Suprapubic skin (tissue), 4 donors: ENCODE measurements around the gene PACRG. TPM values are rescaled to one million over a fixed set of nuclear protein-coding genes. Genes with fewer than 3 reads are reported as not detected.

Experiments
- DNase-seq, 2 donors: peaks; one replicate each; pipeline ENCODE4 v3.0.0-alpha.2; 2019; ENCODE audit warnings: low spot score in 2 of 2
- H3K27ac ChIP-seq: fragments of 200-600 bp; sonication (generic); one replicate; pipeline ENCODE4 v1.5.1; 2019
- H3K27me3 ChIP-seq: fragments of 200-600 bp; sonication (generic); one replicate; pipeline ENCODE4 v1.5.1; 2019
- H3K36me3 ChIP-seq: fragments of 200-600 bp; sonication (generic); one replicate; pipeline ENCODE4 v1.5.1; 2019
- H3K4me1 ChIP-seq: fragments of 200-600 bp; sonication (generic); one replicate; pipeline ENCODE4 v1.5.1; 2019
- H3K4me3 ChIP-seq: fragments of 200-600 bp; sonication (generic); one replicate; pipeline ENCODE4 v1.5.1; 2019; ENCODE audit warnings: mild to moderate bottlenecking
- H3K9me3 ChIP-seq: fragments of 200-600 bp; sonication (generic); one replicate; pipeline ENCODE4 v1.5.1; 2019
- CTCF ChIP-seq, 2 donors: fragments of 200-600 bp in 1 of 2; fragments of 450-650 bp in 1 of 2; sonication (generic) in 1 of 2; IDR thresholded peaks; one replicate each; pipeline ENCODE4 v1.5.1; 2016 to 2019; ENCODE audit warnings: antibody characterized with exemption in 2 of 2, mild to moderate bottlenecking in 1 of 2, moderate library complexity in 1 of 2
- EP300 ChIP-seq: sonication (generic); formaldehyde crosslinking; IDR thresholded peaks from one replicate; pipeline ENCODE4 v1.6.1; 2017; ENCODE audit warnings: antibody characterized with exemption
- POLR2A ChIP-seq, 2 donors: fragments of 450-650 bp; IDR thresholded peaks; one replicate each; pipeline ENCODE4 v1.6.1; 2017; ENCODE audit warnings: antibody characterized with exemption in 2 of 2, mild to moderate bottlenecking in 2 of 2, moderate library complexity in 2 of 2
- POLR2AphosphoS5 ChIP-seq, 3 donors: sonication (generic); formaldehyde crosslinking; IDR thresholded peaks; one replicate each; pipeline ENCODE4 v1.6.1; 2017; ENCODE audit warnings: antibody characterized with exemption in 3 of 3
- WGBS: methylation state at CpG from one replicate; pipeline ENCODE4 v1.1.5; 2018; 5-methylcytosine and 5-hydroxymethylcytosine counted together
- total RNA-seq, 4 donors: library from RNA; depleted of rRNA; stranded (reverse); fragments of >200 nt; gene quantifications; one replicate each; pipeline ENCODE4 v1.1.0, GENCODE V29; 2016

The PACRG gene
- total RNA-seq, 4 donors from 2014 or later, result 1.1 to 2.3 (median 2.0) TPM

- Histone ChIP-seq H3K36me3 (no peaks in the 10 kb centered on the region), H3K4me3 (no peak overlapping the region), H3K4me1 (no peaks in the 10 kb centered on the region), H3K27ac (no peak overlapping the region), H3K9me3 (no peaks in the 10 kb centered on the region), H3K27me3 (no peaks in the 10 kb centered on the region)
- TF ChIP-seq POLR2AphosphoS5 (IDR thresholded peaks at IDR 0.05), result no peak
- TF ChIP-seq CTCF (IDR thresholded peaks at IDR 0.05), result no peak
- TF ChIP-seq EP300, result no peak
- TF ChIP-seq POLR2A (IDR thresholded peaks at IDR 0.05), result no peak
- no peak for DNase-seq
- 89% methylated on average over 6 of the region's 6 CpGs for WGBS
Measured at GRCh38 chr6:163063561-163063960, 335.8 kb downstream of the PACRG start.

- no peak overlapping the region for H3K27ac ChIP-seq
- no peak for TF ChIP-seq POLR2AphosphoS5 (IDR thresholded peaks at IDR 0.05)
- TF ChIP-seq CTCF (IDR thresholded peaks at IDR 0.05), result no peak
- TF ChIP-seq POLR2A (IDR thresholded peaks at IDR 0.05), result no peak
- no peak for TF ChIP-seq EP300
- WGBS, result 97% methylated on average over 5 of the region's 5 CpGs
- H3K4me1 ChIP-seq, result no peaks in the 10 kb centered on the region
- DNase-seq, result no peak
- no peaks in the 10 kb centered on the region for H3K36me3 ChIP-seq
- H3K27me3 ChIP-seq, result no peaks in the 10 kb centered on the region
- no peak overlapping the region for H3K4me3 ChIP-seq
- no peaks in the 10 kb centered on the region for H3K9me3 ChIP-seq
Measured at GRCh38 chr6:163064397-163064796, 336.6 kb downstream of the PACRG start.

GRCh38 chr6:163066200-163066599, 338.4 kb downstream of the PACRG start:
- Histone ChIP-seq H3K4me1 (no peaks in the 10 kb centered on the region), H3K27ac (no peak overlapping the region), H3K27me3 (no peaks in the 10 kb centered on the region), H3K9me3 (no peaks in the 10 kb centered on the region), H3K36me3 (no peaks in the 10 kb centered on the region), H3K4me3 (no peak overlapping the region)
- no peak for TF ChIP-seq POLR2A (IDR thresholded peaks at IDR 0.05)
- TF ChIP-seq POLR2AphosphoS5 (IDR thresholded peaks at IDR 0.05), result no peak
- no peak for TF ChIP-seq EP300
- TF ChIP-seq CTCF (IDR thresholded peaks at IDR 0.05), result no peak
- no peak for DNase-seq
- 95% methylated on average over 3 of the region's 3 CpGs for WGBS

- H3K27ac ChIP-seq, result no peak overlapping the region
- DNase-seq, result no peak
- no peaks in the 10 kb centered on the region for H3K36me3 ChIP-seq
- no peak for TF ChIP-seq POLR2A (IDR thresholded peaks at IDR 0.05)
- WGBS, result 75% methylated on average over 8 of the region's 8 CpGs
- no peak overlapping the region for H3K4me3 ChIP-seq
- H3K4me1 ChIP-seq, result no peaks in the 10 kb centered on the region
- no peaks in the 10 kb centered on the region for H3K27me3 ChIP-seq
- H3K9me3 ChIP-seq, result no peaks in the 10 kb centered on the region
Measured at GRCh38 chr6:163077134-163077533, 349.4 kb downstream of the PACRG start.

- Histone ChIP-seq H3K9me3 (no peaks in the 10 kb centered on the region), H3K4me1 (peaks cover 6% of the 10 kb centered on the region), H3K27ac (no peak overlapping the region), H3K36me3 (no peaks in the 10 kb centered on the region), H3K4me3 (no peak overlapping the region), H3K27me3 (no peaks in the 10 kb centered on the region)
- TF ChIP-seq CTCF (IDR thresholded peaks at IDR 0.05), result no peak
- TF ChIP-seq EP300, result no peak
- TF ChIP-seq POLR2A (IDR thresholded peaks at IDR 0.05), result no peak
- DNase-seq, result no peak
- 91% methylated on average over 7 of the region's 7 CpGs for WGBS
Measured at GRCh38 chr6:163078712-163079111, 350.9 kb downstream of the PACRG start.

GRCh38 chr6:163080228-163080627, 352.5 kb downstream of the PACRG start:
- H3K27me3 ChIP-seq, result no peaks in the 10 kb centered on the region
- no peaks in the 10 kb centered on the region for H3K36me3 ChIP-seq

More at GRCh38 chr6:163080228-163080627, 352.5 kb downstream of the PACRG start:
- H3K4me3 ChIP-seq, result no peak overlapping the region
- no peak overlapping the region for H3K27ac ChIP-seq
- peaks cover 6% of the 10 kb centered on the region for H3K4me1 ChIP-seq
- no peaks in the 10 kb centered on the region for H3K9me3 ChIP-seq
- TF ChIP-seq POLR2AphosphoS5 (IDR thresholded peaks at IDR 0.05) (no peak), POLR2A (IDR thresholded peaks at IDR 0.05) (no peak), EP300 (no peak), CTCF (IDR thresholded peaks at IDR 0.05) (no peak)
- 71% methylated on average over 5 of the region's 5 CpGs for WGBS
- DNase-seq, result no peak
